Hepatocyte (in vitro differentiated cells): ENCODE measurements around the gene MXD4. TPM values are rescaled to one million over a fixed set of nuclear protein-coding genes. Genes with fewer than 3 reads are reported as not detected.

Experiments
- polyA plus RNA-seq: library from polyadenylated mRNA; unstranded; fragments of >200 nt; fragmentation: Nextera tagmentation; extraction: Ambion mirVana; gene quantifications from 2 replicates; pipeline ENCODE4 v1.2.1, GENCODE V29; 2016
- small RNA-seq: library from RNA; depleted of rRNA; stranded (forward); fragments of <200 nt; gene quantifications from one replicate; pipeline ENCODE3, GENCODE V24; 2014
- total RNA-seq: library from RNA; depleted of rRNA; stranded (reverse); fragments of >200 nt; gene quantifications from 2 replicates; pipeline ENCODE4 v1.2.3, GENCODE V29; 2014

Gene MXD4
- total and polyA plus RNA-seq, 2 experiments from 2014 or later, result 56.7 to 127 TPM

Small RNA genes within 50 kb of the gene (small RNA-seq; reads per million reads assigned to genes)
- not detected for gene COX6B1P5

Other genes with a start within 250 kb of the MXD4 start
- 0.68 and 2.7 TPM in 2 replicates for gene NAT8L, start 202.8 kb downstream of the MXD4 start, total RNA-seq
- 1.5 TPM in 2 replicates for gene NAT8L, start 202.8 kb downstream of the MXD4 start, polyA plus RNA-seq
- 9.8 and 13.4 TPM in 2 replicates for gene HAUS3, start 20.0 kb downstream of the MXD4 start, total RNA-seq
- gene HAUS3, start 20.0 kb downstream of the MXD4 start, polyA plus RNA-seq, result 7.1 and 10.7 TPM in 2 replicates
- 2.0 and 3.9 TPM in 2 replicates for gene POLN, start 20.0 kb downstream of the MXD4 start, total RNA-seq
- gene POLN, start 20.0 kb downstream of the MXD4 start, polyA plus RNA-seq, result 1.7 and 3.0 TPM in 2 replicates
- gene ZFYVE28, start 156.5 kb upstream of the MXD4 start, total RNA-seq, result 0.60 and 2.2 TPM in 2 replicates
- 3.1 and 3.4 TPM in 2 replicates for gene ZFYVE28, start 156.5 kb upstream of the MXD4 start, polyA plus RNA-seq
- 0.04 TPM in 1 of 2 replicates, not detected in the other for gene CFAP99, start 156.8 kb upstream of the MXD4 start, total RNA-seq
- 0.09 TPM in 1 of 2 replicates, not detected in the other for gene CFAP99, start 156.8 kb upstream of the MXD4 start, polyA plus RNA-seq
- 48.2 and 50.3 TPM in 2 replicates for gene RNF4, start 207.0 kb upstream of the MXD4 start, total RNA-seq
- 42.4 and 50.8 TPM in 2 replicates for gene RNF4, start 207.0 kb upstream of the MXD4 start, polyA plus RNA-seq